SIG-M5 treated with dmso at 0.1 percent for 504 hours (cell line): ENCODE results near the gene ACVRL1.
"Not testable (repeated sequence)": the region's sequence is repeated elsewhere in the genome, so short reads cannot be mapped to it uniquely, and the experiment has no call there.

Experiments
- DNase-seq: peaks from one replicate; lab custom pipeline; 2025; ENCODE audit not compliant: unreplicated experiment; lab: John Stamatoyannopoulos, UW

Gene ACVRL1

DNA sequence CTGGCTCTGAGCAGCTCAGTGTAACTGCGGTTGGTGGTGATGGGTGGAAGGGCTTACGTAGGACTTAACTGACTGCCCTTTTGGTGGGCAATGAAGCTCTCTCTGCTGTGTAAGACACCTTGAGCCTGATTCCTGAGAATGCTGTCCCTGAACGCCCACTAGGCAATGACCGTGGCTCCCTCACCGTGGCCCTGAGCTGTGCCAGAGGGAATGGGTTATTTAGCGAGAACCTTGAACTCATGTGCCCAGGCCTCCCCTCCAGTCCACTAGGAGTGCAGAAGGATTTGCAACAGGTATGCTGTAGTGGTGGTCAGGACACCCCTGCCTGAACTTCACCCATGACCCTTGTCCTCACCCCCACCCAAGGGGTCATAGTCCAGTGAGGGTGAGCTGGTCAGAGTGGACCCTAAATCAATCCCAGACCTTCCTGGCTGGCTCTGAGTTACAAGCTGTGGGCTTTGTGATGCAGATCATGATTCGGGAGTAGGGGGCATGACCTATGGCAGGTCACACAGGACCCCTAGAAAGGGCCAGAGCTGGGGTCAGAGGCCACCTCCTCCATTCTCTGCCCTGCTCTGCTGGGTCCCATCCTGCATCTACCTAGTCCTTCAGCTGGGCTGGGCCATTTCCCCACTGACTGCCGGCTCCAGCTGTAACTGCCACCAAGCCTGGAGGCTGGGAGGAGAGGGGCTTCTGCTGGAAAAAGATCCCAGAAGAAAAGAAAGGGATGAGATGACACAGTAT is 33.9 kb upstream of the ACVRL1 start:
- DNase-seq, result no peak

DNA sequence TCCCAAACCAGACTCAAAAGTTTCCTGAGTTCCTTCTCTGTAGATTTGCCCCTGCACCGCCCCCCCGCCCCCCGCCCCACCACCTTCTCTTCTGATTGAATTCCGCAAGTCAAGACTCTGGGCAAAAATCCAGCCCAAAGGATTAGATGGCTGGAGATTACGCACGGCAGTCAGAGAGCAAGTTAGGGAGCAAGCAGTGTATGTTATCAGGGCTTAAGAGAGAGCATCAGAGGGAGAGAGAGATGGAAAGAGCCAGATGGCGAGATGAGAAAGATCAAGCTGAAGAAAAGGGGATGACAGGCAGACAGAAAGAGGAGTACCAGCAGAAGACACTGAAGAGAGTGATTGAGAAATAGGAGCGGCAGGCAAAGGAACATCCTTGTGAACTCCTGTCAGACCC is 33.3 kb upstream of the ACVRL1 start:
- no peak for DNase-seq

- DNase-seq, result no peak
These were observed 32.8 kb upstream of the ACVRL1 start for GRCh38 chr12:51874486-51874885.

- DNase-seq, result no peak
These were observed 28.2 kb upstream of the ACVRL1 start for GRCh38 chr12:51879102-51879501.

- no peak for DNase-seq
These were observed 24.0 kb upstream of the ACVRL1 start for GRCh38 chr12:51883295-51883694.

DNA sequence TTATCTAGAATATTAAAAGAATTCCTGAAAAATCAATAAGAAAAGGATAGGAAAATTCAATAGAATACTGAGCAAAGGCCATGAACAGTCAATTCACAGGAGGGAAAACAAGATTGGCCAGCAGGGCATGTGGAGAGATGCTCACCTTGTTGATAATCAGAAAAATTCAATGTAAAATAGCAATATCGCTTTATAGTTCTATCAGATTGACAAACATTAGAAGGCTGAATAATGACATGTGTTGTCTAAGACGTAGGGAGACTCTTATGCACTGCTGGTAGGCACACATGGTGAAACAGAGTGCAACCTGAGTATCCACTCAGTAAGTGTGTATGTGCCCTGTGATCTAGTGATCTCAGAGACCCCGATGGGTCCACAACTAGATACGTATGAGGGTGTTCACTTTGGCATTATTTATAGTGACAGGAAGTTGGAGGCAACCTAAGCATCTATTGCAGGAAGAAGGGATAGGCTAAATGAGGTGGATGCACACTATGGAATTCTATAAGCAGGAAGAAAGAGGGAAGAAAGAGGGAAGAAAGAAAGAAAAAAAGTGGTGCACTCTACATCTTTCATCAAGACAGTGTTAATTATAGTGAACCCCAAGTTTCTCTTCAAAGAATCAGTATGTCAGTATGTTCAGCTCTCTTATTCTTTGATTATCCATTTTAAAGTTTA is 23.2 kb upstream of the ACVRL1 start:
- DNase-seq, result no peak

- DNase-seq, result no peak
These were observed 22.6 kb upstream of the ACVRL1 start for GRCh38 chr12:51884676-51885229.

GRCh38 chr12:51885294-51886020 is 21.8 kb upstream of the ACVRL1 start:
- DNase-seq, result not testable (repeated sequence)

GRCh38 chr12:51886021-51886710 is 21.1 kb upstream of the ACVRL1 start:
- DNase-seq, result peak; percentile 96

- DNase-seq, result no peak
These were observed 19.6 kb upstream of the ACVRL1 start, which contains the start of gene ANKRD33 for GRCh38 chr12:51887476-51888315. TSS of gene ANKRD33 (plus strand) at chr12:51888103. CDS start at chr12:51888187, 84 bp downstream.

GRCh38 chr12:51888316-51889215 is 18.7 kb upstream of the ACVRL1 start:
- DNase-seq, result no peak

DNA sequence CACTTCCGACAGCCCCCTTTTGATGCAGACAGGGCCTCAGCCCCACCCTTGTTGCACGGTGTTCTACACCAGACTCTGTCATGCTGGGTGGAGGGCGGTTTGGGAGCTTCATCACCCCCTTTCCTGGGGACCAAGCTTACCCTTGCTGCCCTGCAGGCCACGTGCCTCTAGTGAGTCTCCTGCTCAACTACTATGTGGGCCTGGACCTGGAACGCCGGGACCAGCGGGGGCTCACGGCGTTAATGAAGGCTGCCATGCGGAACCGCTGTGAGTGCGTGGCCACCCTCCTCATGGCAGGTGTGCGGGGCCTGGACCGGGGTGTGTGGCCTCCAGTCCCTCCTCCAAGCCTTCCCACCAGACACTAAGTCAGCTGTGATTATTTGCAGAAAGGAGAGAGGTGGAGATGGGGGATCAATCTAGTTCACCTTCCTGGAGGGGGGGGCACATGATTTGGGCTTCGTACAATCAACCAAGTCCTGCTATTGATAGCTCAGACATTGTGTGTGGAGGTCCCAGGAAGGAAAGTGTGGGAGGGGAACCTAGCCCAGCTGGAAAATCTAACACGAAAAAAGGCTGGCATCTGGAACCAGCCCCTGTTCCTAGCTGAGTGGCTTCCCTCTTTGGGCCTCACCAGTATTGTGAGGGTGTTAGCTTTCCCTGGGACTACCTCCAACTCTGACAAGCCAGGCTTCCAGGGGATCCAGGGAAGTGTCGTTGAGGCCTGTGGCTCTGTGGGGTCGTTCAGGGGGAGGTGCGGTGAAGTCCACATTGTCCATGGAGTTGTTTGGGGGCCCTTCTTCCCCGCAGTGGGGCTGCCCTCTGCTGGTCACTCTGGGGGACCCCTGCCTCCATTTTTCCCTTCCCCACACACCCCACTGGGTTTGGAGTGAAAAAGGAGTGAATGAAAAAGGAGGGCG is 17.8 kb upstream of the ACVRL1 start:
- DNase-seq, result no peak

DNA sequence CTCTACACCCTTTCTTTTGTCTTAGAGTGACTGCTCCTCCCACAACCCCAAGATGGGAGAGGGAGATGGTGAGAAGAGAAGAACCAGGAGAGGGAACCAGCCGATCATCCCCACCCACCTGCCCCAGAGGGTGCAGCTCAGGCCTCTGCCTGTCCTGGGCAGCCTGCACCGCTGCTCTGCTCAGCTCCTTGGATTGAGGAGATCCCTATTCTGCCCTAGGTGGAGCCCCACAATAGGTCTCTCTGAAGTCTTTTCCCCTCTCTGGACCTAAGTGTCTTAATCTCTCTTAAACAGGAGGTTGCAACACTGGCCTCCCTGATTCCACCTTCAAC is 17.2 kb upstream of the ACVRL1 start:
- DNase-seq, result no peak

GRCh38 chr12:51890511-51891171 is 16.7 kb upstream of the ACVRL1 start:
- no peak for DNase-seq

DNA sequence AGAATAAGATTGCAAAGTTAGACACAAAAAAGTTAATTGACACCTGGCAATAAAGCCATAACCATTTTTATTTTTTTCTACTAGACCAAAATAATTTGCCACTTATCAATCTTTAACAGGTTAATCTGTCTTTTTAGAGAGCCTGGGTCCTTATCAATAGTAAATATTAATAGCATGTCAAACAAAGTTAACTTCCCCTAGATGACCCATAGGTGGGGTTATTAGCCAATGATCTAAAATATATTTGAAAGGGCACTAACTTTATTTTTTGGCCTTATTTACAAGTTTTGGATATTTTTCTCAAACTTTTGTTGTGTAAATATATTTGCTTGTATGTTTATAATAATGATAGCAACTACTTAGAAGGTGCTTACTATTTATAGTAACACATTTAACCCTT is 15.5 kb upstream of the ACVRL1 start:
- DNase-seq, result peak; percentile 29

DNA sequence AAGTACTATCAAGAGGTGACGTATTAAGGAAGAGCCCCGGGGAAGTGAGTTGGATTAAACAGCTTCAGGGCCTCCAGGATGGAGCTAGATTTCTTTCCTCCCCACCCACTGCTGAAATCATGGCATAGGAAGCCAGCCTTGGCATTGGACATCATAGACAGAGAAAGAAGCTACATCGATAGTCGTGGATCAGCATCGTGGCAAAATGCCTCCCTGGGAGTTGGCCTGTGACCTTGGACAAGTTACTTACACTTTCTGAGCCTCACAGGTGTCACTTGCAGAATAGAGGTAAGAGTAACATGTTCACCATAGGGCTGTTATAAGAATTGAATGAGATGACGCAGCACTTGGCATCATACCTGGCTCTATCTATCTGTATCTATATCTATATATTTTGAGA is 13.5 kb upstream of the ACVRL1 start:
- no peak for DNase-seq

- no peak for DNase-seq
These were observed 11.7 kb upstream of the ACVRL1 start for GRCh38 chr12:51895378-51896135.
